ENCODE measurements around the gene ESRP2. TPM values are rescaled to one million over a fixed set of nuclear protein-coding genes. Genes with fewer than 3 reads are reported as not detected.

Gene ESRP2
- total RNA-seq, 1 donor from 2014 or later, result 0.87 TPM

DNA sequence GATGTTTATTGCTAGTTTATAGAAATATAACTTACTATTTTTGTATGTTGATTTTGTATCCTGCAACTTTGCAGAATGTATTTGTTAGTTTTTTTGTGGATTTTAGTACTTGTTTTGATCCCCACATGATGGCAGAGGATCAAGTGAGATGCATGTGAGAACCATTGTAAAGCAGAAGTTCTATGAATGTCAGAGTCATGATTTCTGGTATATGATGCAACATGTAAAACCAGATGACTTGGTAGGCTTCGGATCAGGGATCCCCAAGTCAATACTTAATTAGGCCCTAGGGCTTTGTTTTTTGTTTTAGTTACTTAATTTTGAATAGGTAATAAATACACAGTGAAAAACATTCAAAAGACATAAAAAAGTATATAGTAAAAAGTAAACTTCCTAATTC lies 45.8 kb downstream of the ESRP2 start:
- DNase-seq, result no peak
- intact Hi-C loops (cut with micrococcal nuclease), result no loop called here
- no peak for ATAC-seq

DNA sequence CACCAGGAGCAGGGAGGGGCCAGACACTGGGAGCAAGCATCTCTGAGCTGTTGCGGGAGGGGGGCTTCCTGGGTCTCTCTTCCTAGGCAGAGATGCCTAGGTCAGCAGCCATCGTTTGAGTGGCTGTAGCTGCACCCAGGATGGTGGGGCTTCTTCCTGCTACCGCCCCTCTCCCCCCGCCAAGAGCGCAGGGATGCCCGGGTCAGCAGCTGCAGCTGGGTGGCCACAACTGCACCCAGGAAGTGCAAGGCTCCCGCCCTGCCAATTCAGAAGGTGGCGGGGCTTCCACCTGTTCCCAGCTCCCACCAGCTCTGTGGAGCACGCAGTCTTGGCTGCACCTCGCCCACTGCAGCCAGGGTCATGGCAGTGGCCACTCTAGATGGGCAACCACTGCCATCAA lies 47.8 kb downstream of the ESRP2 start:
- intact Hi-C loops (cut with micrococcal nuclease), result no loop called here
- no peak for ATAC-seq
- DNase-seq, result no peak

DNA sequence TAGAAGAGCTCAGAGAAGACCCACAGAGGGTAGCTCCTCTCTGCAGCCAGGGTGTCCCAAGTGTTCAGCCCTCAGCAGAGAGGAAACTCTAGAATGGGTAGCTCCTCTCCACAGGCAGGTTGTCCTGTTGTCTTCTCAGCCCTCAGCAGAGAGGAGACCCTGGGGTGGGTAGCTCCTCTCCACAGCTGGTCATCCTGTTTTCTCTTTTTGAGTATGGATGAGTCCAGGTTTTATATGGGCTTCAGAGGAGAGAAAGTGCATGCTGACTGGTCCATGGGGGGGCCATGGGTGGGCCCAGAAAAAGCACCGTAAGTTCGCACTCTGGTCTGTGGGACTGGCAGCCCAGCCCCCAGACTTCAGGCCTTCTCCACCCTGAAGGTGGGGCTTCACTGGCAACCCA lies 48.4 kb downstream of the ESRP2 start:
- DNase-seq (no peak), ATAC-seq (no peak)
- intact Hi-C loops (cut with micrococcal nuclease), result no loop called here

DNA sequence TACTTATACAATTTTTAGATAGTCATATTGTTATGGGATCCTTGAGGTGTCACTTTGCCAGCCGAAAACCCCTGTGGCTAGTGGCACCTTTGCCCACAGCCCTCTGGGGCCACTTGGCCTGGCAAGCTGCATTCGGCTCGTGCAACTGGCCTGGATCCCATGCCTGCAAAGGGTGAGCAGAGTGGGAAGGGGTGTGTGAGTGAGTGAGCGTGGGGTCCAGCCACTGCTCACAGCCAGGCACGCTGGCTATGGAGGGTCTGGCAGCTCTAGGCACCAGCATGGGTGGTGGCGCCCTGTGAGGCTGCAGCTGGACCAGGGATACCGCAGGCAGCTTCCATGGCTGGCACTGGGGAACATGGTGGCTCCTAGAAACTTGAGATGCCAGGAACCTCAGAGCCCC lies 49.0 kb downstream of the ESRP2 start:
- no peak for ATAC-seq
- intact Hi-C loops (cut with micrococcal nuclease), result no loop called here
- DNase-seq, result no peak

DNA sequence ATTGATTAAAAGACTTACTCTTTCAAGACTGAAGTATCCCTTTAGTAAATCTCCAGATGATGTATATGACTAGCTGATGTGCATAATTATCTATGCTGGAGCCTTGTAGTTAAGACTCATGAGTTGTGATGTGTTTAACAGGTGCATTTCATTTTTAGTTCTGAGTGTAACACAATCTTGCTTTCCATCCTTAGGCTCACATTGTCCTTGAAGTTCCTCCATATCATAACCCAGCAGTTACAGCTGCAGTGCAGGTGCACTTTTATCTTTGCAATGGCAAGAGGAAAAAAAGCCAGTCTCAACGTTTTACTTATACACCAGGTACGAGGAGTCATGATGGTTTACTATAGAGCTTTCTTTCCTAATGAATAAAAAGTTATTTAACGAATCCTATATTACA lies 52.9 kb downstream of the ESRP2 start:
- DNase-seq (no peak), ATAC-seq (no peak)
- intact Hi-C loops (cut with micrococcal nuclease), result no loop called here

DNA sequence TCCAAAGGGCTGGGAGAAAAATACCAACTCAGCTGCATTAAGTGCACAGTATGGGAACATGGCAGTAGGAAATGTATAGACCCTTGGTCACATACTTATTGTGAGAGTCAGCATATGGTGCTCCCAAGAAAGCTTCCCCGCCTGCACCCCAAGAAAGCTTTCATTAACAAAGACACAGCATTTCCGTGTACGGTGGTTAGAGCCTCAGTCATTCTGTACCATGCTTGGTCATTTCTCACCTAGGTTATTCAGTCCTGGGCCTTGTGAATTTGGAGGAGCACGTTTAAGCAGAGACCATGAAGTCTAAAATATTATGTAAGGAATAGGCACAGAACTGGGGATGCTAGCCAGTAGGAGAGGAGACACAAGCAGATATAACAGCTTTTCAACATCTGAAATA lies 56.1 kb downstream of the ESRP2 start:
- DNase-seq (no peak), ATAC-seq (no peak)
- intact Hi-C loops (cut with micrococcal nuclease), result no loop called here

DNA sequence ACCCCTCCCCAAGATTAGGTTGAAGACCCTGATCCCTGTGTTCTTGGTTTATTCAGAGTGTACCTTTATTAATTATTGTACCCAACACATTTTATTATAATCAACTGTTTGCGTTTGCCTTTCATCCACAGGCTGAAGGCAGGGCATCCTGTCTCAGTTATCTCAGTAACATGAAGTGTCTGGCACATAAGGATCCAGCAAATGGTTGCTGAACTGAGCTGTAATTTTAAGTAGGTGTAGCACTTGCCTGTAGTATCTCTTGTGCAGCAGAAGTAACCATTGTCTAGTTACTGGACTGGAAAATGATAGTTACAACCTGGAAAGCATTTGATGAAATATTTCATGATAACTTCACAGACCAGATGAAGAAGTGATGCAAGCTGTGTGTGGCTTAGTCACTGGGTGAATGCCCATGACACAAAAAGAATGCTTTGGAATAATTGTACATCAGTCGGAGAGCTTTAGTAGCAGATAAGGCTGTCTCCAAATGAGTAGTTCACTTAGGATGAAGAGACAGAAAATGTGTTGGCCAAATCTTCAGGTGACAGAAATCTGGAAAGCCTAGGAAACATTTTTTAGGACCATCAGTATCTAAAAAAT lies 56.6 kb downstream of the ESRP2 start:
- intact Hi-C loops (cut with micrococcal nuclease), result no loop called here
- ATAC-seq, result peak; percentile 65
- no peak for DNase-seq

Small RNAs within 50 kb of the gene (microRNA-seq; reads per million reads assigned to microRNA genes)
- not detected for gene MIR6773 (ENCODE audit: borderline number of aligned reads)

Other genes starting within 250 kb of the ESRP2 start
- 2.2 TPM for gene DPEP2, start 236.6 kb downstream of the ESRP2 start, total RNA-seq
- gene DPEP2NB, start 220.2 kb downstream of the ESRP2 start, total RNA-seq, result not detected
- 7.7 TPM for gene DDX28, start 212.9 kb downstream of the ESRP2 start, total RNA-seq
- gene DUS2, start 212.8 kb downstream of the ESRP2 start, total RNA-seq, result 4.9 TPM
- gene NFATC3, start 150.8 kb downstream of the ESRP2 start, total RNA-seq, result 24.7 TPM
- gene PLA2G15, start 9.2 kb upstream of the ESRP2 start, total RNA-seq, result 33.8 TPM
- 38.2 TPM for gene SLC7A6, start 28.4 kb upstream of the ESRP2 start, total RNA-seq
- 14.2 TPM for gene SLC7A6OS, start 74.8 kb upstream of the ESRP2 start, total RNA-seq
- 30.9 TPM for gene PRMT7, start 74.9 kb upstream of the ESRP2 start, total RNA-seq
- 1.2 TPM for gene SMPD3, start 212.4 kb upstream of the ESRP2 start, total RNA-seq